GM12878 (cell line): Measurements from ENCODE around the gene MDK. TPM values are rescaled to one million over a fixed set of nuclear protein-coding genes. Genes with fewer than 3 reads are reported as not detected.

ENCODE experiments used
- ATF7 ChIP-seq: fragments of 450-650 bp; IDR thresholded peaks from 2 replicates; pipeline ENCODE4 v1.6.1; 2016; ENCODE audit warnings: low read depth, mild to moderate bottlenecking
- BMI1 ChIP-seq: fragments of 450-650 bp; IDR thresholded peaks from 2 replicates; pipeline ENCODE4 v1.6.1; 2016; ENCODE audit warnings: mild to moderate bottlenecking, moderate library complexity, borderline replicate concordance
- CBFB ChIP-seq: IDR thresholded peaks from 2 replicates; pipeline ENCODE4 v1.6.1; 2016; ENCODE audit warnings: antibody characterized with exemption, low read depth
- CHD1 ChIP-seq: IDR thresholded peaks from 2 replicates; pipeline ENCODE4 v1.6.1; 2012; ENCODE audit warnings: low read depth, low read length, improper control_type of control experiment
- HDAC6 ChIP-seq: fragments of 200-600 bp; sonication (generic); IDR thresholded peaks from one replicate; pipeline ENCODE4 v1.8.0; 2017; ENCODE audit warnings: antibody characterized with exemption; ENCODE audit not compliant: unreplicated experiment
- JUND ChIP-seq: IDR thresholded peaks from 2 replicates; pipeline ENCODE4 v1.6.1; 2012; ENCODE audit warnings: low read depth, mild to moderate bottlenecking, low read length, improper control_type of control experiment, moderate library complexity
- LARP7 ChIP-seq: fragments of 450-650 bp; IDR thresholded peaks from 2 replicates; pipeline ENCODE4 v1.6.1; 2017; ENCODE audit warnings: mild to moderate bottlenecking
- MEF2A ChIP-seq: IDR thresholded peaks from 2 replicates; pipeline ENCODE4 v1.6.1; 2011; ENCODE audit warnings: low read depth, mild to moderate bottlenecking, low read length, moderate library complexity; ENCODE audit not compliant: insufficient read depth
- POLR2AphosphoS2 ChIP-seq: IDR thresholded peaks from 2 replicates; pipeline ENCODE4 v1.6.1; 2011; ENCODE audit warnings: low read depth, mild to moderate bottlenecking, low read length, improper control_type of control experiment, moderate library complexity
- POLR2AphosphoS5 ChIP-seq: IDR thresholded peaks from 2 replicates; pipeline ENCODE4 v1.6.1; 2011; ENCODE audit warnings: mild to moderate bottlenecking, low read length, inconsistent platforms
- SMC3 ChIP-seq: IDR thresholded peaks from 2 replicates; pipeline ENCODE4 v1.6.1; 2011; ENCODE audit warnings: low read length, improper control_type of control experiment, borderline replicate concordance
- ZNF274 ChIP-seq: IDR thresholded peaks from one replicate; pipeline ENCODE4 v1.8.0; 2011; ENCODE audit not compliant: insufficient read length, insufficient read depth
- polyA plus RNA-seq, 11 experiments: library from polyadenylated mRNA; depleted of rRNA in 4 of 11; unstranded in 6 of 11; stranded (reverse) in 5 of 11; fragments of >200 nt; fragmentation: Nextera tagmentation in 4 of 11; fragmentation: Illumina TruSeq in 1 of 11; extraction: Ambion mirVana in 4 of 11; extraction: Trizol in 1 of 11; gene quantifications; 1 replicate in 1 of 11; 2 replicates in 10 of 11; pipeline versions ENCODE4 v1.2.1 to v1.2.3, GENCODE V29; 2011 to 2016; ENCODE audit warnings: inconsistent platforms in 2 of 11, missing spikeins in 2 of 11, low read depth in 1 of 11
- total RNA-seq, 4 experiments: library from RNA; depleted of rRNA in 3 of 4; stranded (reverse); fragments of >200 nt in 3 of 4; fragmentation: Illumina TruSeq in 1 of 4; extraction: Trizol in 1 of 4; gene quantifications; 2 replicates each; pipeline versions ENCODE4 v1.2.1 to v1.2.3, GENCODE V29; 2013 to 2021
- TF ChIP-seq, protein P1 (sequence below): fragments of 150-350 bp; IDR thresholded peaks from 2 replicates; pipeline ENCODE4 v1.6.1; 2014; ENCODE audit warnings: mild to moderate bottlenecking, low read depth, low read length
- TF ChIP-seq, protein P2 (sequence below): fragments of 150-350 bp; IDR thresholded peaks from 2 replicates; pipeline ENCODE4 v1.6.1; 2016; ENCODE audit warnings: low read depth, low read length
- TF ChIP-seq, protein P3 (sequence below): fragments of 450-650 bp; conservative IDR thresholded peaks from 2 replicates; pipeline ENCODE4 v1.6.1; 2017; ENCODE audit warnings: mild to moderate bottlenecking, moderate library complexity
- TF ChIP-seq, protein P4 (sequence below): fragments of 450-650 bp; IDR thresholded peaks from 2 replicates; pipeline ENCODE4 v1.6.1; 2017; ENCODE audit warnings: mild to moderate bottlenecking, moderate library complexity
- TF ChIP-seq, protein P5 (sequence below): IDR thresholded peaks from 2 replicates; pipeline ENCODE4 v1.6.1; 2011; ENCODE audit warnings: mild to moderate bottlenecking, low read depth, low read length, moderate library complexity; ENCODE audit not compliant: insufficient replicate concordance

Gene MDK
- total and polyA plus RNA-seq, 10 of the 15 experiments (the other 5 are each of a cell fraction or from before 2014, with no cell fraction given) = 0.77 to 17.8 (median 9.9) TPM

DNA sequence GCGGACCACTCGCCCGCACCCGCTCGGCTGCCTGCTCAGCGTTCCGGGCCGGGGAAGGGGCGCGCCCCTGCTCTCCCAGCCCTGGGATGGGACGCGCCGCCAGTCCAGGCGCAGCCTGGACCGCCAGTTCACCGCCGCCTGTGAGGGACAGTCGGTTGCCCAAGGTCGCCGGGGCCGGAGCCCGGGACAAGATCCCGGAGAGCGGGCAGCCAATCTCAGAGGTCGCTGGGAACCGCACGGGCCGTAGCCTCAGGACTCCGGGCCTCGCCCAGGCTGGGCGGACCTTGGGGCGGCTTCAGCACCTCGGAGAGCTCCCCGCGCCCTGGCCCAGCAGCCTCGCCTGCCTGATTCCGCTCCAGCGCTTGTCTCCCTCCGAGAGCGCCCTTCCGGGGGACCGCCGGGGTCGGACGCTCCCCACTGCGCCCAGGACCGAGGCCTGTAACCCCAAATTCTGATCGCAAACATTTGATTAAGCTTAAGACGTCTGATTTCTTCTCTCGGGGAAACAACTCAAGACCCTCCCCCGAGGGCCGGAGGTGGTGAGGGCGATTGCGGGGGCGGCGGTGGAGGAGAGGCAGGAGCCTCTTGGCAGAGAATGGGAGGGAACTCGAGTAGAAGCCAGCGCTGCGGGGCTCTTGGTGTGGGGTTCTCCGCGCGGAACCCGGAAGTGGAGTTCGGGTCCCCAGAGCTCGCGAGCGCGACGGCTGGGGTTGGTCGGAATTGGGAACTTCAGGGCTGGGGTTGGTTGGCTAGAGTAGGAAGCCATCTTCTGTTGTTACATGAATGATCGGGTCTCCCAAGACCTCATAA, 11.2 kb downstream of the MDK start (continued):
- TF ChIP-seq, protein P1, sequence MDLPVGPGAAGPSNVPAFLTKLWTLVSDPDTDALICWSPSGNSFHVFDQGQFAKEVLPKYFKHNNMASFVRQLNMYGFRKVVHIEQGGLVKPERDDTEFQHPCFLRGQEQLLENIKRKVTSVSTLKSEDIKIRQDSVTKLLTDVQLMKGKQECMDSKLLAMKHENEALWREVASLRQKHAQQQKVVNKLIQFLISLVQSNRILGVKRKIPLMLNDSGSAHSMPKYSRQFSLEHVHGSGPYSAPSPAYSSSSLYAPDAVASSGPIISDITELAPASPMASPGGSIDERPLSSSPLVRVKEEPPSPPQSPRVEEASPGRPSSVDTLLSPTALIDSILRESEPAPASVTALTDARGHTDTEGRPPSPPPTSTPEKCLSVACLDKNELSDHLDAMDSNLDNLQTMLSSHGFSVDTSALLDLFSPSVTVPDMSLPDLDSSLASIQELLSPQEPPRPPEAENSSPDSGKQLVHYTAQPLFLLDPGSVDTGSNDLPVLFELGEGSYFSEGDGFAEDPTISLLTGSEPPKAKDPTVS = no peak
- TF ChIP-seq HDAC6 (no peak), POLR2AphosphoS2 (no peak), POLR2AphosphoS5 (no peak), CBFB (no peak), BMI1 (no peak), JUND (no peak), ATF7 (no peak), ZNF274 (no peak), SMC3 (no peak), LARP7 (no peak; the same call in 1 of the 2 replicates), MEF2A (no peak), CHD1 (no peak)
- TF ChIP-seq, protein P2, sequence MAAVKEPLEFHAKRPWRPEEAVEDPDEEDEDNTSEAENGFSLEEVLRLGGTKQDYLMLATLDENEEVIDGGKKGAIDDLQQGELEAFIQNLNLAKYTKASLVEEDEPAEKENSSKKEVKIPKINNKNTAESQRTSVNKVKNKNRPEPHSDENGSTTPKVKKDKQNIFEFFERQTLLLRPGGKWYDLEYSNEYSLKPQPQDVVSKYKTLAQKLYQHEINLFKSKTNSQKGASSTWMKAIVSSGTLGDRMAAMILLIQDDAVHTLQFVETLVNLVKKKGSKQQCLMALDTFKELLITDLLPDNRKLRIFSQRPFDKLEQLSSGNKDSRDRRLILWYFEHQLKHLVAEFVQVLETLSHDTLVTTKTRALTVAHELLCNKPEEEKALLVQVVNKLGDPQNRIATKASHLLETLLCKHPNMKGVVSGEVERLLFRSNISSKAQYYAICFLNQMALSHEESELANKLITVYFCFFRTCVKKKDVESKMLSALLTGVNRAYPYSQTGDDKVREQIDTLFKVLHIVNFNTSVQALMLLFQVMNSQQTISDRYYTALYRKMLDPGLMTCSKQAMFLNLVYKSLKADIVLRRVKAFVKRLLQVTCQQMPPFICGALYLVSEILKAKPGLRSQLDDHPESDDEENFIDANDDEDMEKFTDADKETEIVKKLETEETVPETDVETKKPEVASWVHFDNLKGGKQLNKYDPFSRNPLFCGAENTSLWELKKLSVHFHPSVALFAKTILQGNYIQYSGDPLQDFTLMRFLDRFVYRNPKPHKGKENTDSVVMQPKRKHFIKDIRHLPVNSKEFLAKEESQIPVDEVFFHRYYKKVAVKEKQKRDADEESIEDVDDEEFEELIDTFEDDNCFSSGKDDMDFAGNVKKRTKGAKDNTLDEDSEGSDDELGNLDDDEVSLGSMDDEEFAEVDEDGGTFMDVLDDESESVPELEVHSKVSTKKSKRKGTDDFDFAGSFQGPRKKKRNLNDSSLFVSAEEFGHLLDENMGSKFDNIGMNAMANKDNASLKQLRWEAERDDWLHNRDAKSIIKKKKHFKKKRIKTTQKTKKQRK = no peak
- TF ChIP-seq, protein P3, sequence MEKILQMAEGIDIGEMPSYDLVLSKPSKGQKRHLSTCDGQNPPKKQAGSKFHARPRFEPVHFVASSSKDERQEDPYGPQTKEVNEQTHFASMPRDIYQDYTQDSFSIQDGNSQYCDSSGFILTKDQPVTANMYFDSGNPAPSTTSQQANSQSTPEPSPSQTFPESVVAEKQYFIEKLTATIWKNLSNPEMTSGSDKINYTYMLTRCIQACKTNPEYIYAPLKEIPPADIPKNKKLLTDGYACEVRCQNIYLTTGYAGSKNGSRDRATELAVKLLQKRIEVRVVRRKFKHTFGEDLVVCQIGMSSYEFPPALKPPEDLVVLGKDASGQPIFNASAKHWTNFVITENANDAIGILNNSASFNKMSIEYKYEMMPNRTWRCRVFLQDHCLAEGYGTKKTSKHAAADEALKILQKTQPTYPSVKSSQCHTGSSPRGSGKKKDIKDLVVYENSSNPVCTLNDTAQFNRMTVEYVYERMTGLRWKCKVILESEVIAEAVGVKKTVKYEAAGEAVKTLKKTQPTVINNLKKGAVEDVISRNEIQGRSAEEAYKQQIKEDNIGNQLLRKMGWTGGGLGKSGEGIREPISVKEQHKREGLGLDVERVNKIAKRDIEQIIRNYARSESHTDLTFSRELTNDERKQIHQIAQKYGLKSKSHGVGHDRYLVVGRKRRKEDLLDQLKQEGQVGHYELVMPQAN = peak; percentile 86
- TF ChIP-seq, protein P4, sequence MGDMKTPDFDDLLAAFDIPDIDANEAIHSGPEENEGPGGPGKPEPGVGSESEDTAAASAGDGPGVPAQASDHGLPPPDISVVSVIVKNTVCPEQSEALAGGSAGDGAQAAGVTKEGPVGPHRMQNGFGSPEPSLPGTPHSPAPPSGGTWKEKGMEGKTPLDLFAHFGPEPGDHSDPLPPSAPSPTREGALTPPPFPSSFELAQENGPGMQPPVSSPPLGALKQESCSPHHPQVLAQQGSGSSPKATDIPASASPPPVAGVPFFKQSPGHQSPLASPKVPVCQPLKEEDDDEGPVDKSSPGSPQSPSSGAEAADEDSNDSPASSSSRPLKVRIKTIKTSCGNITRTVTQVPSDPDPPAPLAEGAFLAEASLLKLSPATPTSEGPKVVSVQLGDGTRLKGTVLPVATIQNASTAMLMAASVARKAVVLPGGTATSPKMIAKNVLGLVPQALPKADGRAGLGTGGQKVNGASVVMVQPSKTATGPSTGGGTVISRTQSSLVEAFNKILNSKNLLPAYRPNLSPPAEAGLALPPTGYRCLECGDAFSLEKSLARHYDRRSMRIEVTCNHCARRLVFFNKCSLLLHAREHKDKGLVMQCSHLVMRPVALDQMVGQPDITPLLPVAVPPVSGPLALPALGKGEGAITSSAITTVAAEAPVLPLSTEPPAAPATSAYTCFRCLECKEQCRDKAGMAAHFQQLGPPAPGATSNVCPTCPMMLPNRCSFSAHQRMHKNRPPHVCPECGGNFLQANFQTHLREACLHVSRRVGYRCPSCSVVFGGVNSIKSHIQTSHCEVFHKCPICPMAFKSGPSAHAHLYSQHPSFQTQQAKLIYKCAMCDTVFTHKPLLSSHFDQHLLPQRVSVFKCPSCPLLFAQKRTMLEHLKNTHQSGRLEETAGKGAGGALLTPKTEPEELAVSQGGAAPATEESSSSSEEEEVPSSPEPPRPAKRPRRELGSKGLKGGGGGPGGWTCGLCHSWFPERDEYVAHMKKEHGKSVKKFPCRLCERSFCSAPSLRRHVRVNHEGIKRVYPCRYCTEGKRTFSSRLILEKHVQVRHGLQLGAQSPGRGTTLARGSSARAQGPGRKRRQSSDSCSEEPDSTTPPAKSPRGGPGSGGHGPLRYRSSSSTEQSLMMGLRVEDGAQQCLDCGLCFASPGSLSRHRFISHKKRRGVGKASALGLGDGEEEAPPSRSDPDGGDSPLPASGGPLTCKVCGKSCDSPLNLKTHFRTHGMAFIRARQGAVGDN = no peak
- TF ChIP-seq, protein P5, sequence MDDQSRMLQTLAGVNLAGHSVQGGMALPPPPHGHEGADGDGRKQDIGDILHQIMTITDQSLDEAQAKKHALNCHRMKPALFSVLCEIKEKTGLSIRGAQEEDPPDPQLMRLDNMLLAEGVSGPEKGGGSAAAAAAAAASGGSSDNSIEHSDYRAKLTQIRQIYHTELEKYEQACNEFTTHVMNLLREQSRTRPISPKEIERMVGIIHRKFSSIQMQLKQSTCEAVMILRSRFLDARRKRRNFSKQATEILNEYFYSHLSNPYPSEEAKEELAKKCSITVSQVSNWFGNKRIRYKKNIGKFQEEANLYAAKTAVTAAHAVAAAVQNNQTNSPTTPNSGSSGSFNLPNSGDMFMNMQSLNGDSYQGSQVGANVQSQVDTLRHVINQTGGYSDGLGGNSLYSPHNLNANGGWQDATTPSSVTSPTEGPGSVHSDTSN = no peak
